Measurements from ENCODE around the gene RAD51B.

RAD51B gene

DNA sequence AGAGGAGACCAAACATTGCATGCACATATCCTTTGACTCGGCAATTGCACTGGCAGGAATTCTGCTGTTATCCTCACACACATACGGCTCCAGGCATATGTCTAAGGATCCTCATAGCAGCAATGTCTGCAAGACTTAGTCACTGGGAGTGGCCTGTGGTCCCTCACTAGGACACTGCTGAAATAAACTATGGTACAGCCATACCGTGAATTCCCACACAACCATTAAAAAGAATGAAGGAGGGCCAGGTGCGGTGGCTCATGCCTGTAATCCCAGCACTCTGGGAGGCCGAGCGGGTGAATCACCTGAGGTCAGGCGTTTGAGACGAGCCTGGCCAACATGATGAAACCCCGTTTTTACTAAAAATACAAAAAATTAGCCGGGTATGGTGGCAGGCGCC, 868.2 kb downstream of the RAD51B start:
- Histone ChIP-seq H3K4me1 (ENCODE audit: control insufficient read depth, insufficient read depth, low read length) (no peaks in the 10 kb centered on the region), H3K27ac (ENCODE audit: extremely low read depth, low read depth, low read length) (no peak overlapping the region), H3K9me3 (ENCODE audit: control insufficient read depth, insufficient read depth, low read depth, low read length) (no peaks in the 10 kb centered on the region), H3K4me3 (ENCODE audit: low read depth, low read length) (no peak overlapping the region), H3K36me3 (ENCODE audit: control insufficient read depth in 2 of 2, insufficient read depth in 1 of 2, low read length in 2 of 2) (no peaks in the 10 kb centered on the region)
- POLR2A ChIA-PET: no interaction called here
- no peak for TF ChIP-seq ZNF114 (tag by site-specific recombination; IDR thresholded peaks at IDR 0.05)
- no peak for TF ChIP-seq ZNF274 (IDR thresholded peaks at IDR 0.05; ENCODE audit: low read length)
- no peak for TF ChIP-seq ZNF274 (tag by site-specific recombination; IDR thresholded peaks at IDR 0.05; ENCODE audit: borderline replicate concordance)
- no peak for TF ChIP-seq ZNF600 (tag by site-specific recombination; IDR thresholded peaks at IDR 0.05)
- TF ChIP-seq, protein P1, sequence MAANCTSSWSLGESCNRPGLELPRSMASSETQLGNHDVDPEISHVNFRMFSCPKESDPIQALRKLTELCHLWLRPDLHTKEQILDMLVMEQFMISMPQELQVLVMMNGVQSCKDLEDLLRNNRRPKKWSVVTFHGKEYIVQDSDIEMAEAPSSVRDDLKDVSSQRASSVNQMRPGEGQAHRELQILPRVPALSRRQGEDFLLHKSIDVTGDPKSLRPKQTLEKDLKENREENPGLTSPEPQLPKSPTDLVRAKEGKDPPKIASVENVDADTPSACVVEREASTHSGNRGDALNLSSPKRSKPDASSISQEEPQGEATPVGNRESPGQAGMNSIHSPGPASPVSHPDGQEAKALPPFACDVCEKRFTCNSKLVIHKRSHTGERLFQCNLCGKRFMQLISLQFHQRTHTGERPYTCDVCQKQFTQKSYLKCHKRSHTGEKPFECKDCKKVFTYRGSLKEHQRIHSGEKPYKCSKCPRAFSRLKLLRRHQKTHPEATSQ (tag by site-specific recombination; IDR thresholded peaks at IDR 0.05): no peak
- no peak for TF ChIP-seq SALL2 (tag by site-specific recombination; IDR thresholded peaks at IDR 0.05; ENCODE audit: borderline replicate concordance)
- TF ChIP-seq, protein P2, sequence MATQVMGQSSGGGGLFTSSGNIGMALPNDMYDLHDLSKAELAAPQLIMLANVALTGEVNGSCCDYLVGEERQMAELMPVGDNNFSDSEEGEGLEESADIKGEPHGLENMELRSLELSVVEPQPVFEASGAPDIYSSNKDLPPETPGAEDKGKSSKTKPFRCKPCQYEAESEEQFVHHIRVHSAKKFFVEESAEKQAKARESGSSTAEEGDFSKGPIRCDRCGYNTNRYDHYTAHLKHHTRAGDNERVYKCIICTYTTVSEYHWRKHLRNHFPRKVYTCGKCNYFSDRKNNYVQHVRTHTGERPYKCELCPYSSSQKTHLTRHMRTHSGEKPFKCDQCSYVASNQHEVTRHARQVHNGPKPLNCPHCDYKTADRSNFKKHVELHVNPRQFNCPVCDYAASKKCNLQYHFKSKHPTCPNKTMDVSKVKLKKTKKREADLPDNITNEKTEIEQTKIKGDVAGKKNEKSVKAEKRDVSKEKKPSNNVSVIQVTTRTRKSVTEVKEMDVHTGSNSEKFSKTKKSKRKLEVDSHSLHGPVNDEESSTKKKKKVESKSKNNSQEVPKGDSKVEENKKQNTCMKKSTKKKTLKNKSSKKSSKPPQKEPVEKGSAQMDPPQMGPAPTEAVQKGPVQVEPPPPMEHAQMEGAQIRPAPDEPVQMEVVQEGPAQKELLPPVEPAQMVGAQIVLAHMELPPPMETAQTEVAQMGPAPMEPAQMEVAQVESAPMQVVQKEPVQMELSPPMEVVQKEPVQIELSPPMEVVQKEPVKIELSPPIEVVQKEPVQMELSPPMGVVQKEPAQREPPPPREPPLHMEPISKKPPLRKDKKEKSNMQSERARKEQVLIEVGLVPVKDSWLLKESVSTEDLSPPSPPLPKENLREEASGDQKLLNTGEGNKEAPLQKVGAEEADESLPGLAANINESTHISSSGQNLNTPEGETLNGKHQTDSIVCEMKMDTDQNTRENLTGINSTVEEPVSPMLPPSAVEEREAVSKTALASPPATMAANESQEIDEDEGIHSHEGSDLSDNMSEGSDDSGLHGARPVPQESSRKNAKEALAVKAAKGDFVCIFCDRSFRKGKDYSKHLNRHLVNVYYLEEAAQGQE (tag by site-specific recombination; IDR thresholded peaks at IDR 0.05): no peak
- no peak for TF ChIP-seq ZNF350 (tag by site-specific recombination; IDR thresholded peaks at IDR 0.05)
- no peak for TF ChIP-seq SCRT1 (tag by site-specific recombination; IDR thresholded peaks at IDR 0.05; ENCODE audit: borderline replicate concordance)
- TF ChIP-seq ZNF558 (tag by site-specific recombination; IDR thresholded peaks at IDR 0.05): no peak
- no peak for TF ChIP-seq ZNF529 (tag by site-specific recombination; IDR thresholded peaks at IDR 0.05; ENCODE audit: insufficient replicate concordance)
- no peak for TF ChIP-seq SETDB1 (IDR thresholded peaks at IDR 0.05; ENCODE audit: insufficient read length, low read length)
- no peak for TF ChIP-seq ZNF16 (tag by site-specific recombination; IDR thresholded peaks at IDR 0.05; ENCODE audit: low read depth)
- TF ChIP-seq, protein P3, sequence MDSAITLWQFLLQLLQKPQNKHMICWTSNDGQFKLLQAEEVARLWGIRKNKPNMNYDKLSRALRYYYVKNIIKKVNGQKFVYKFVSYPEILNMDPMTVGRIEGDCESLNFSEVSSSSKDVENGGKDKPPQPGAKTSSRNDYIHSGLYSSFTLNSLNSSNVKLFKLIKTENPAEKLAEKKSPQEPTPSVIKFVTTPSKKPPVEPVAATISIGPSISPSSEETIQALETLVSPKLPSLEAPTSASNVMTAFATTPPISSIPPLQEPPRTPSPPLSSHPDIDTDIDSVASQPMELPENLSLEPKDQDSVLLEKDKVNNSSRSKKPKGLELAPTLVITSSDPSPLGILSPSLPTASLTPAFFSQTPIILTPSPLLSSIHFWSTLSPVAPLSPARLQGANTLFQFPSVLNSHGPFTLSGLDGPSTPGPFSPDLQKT (IDR thresholded peaks at IDR 0.05; ENCODE audit: borderline replicate concordance, low read depth, low read length): no peak
- TF ChIP-seq, protein P4, sequence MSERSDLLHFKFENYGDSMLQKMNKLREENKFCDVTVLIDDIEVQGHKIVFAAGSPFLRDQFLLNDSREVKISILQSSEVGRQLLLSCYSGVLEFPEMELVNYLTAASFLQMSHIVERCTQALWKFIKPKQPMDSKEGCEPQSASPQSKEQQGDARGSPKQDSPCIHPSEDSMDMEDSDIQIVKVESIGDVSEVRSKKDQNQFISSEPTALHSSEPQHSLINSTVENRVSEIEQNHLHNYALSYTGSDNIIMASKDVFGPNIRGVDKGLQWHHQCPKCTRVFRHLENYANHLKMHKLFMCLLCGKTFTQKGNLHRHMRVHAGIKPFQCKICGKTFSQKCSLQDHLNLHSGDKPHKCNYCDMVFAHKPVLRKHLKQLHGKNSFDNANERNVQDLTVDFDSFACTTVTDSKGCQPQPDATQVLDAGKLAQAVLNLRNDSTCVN (tag by site-specific recombination; optimal IDR thresholded peaks at IDR 0.05): no peak
- TF ChIP-seq, protein P5, sequence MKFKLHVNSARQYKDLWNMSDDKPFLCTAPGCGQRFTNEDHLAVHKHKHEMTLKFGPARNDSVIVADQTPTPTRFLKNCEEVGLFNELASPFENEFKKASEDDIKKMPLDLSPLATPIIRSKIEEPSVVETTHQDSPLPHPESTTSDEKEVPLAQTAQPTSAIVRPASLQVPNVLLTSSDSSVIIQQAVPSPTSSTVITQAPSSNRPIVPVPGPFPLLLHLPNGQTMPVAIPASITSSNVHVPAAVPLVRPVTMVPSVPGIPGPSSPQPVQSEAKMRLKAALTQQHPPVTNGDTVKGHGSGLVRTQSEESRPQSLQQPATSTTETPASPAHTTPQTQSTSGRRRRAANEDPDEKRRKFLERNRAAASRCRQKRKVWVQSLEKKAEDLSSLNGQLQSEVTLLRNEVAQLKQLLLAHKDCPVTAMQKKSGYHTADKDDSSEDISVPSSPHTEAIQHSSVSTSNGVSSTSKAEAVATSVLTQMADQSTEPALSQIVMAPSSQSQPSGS (tag by site-specific recombination; IDR thresholded peaks at IDR 0.05; ENCODE audit: low read depth): no peak
- TF ChIP-seq ZNF776 (tag by site-specific recombination; IDR thresholded peaks at IDR 0.05; ENCODE audit: borderline replicate concordance): no peak
- no peak for TF ChIP-seq ZNF792 (tag by site-specific recombination; IDR thresholded peaks at IDR 0.05)
- TF ChIP-seq, protein P6, sequence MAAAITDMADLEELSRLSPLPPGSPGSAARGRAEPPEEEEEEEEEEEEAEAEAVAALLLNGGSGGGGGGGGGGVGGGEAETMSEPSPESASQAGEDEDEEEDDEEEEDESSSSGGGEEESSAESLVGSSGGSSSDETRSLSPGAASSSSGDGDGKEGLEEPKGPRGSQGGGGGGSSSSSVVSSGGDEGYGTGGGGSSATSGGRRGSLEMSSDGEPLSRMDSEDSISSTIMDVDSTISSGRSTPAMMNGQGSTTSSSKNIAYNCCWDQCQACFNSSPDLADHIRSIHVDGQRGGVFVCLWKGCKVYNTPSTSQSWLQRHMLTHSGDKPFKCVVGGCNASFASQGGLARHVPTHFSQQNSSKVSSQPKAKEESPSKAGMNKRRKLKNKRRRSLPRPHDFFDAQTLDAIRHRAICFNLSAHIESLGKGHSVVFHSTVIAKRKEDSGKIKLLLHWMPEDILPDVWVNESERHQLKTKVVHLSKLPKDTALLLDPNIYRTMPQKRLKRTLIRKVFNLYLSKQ (tag by site-specific recombination; IDR thresholded peaks at IDR 0.05; ENCODE audit: borderline replicate concordance): no peak
- TF ChIP-seq ZIC2 (tag by site-specific recombination; IDR thresholded peaks at IDR 0.05): no peak
- CTCF ChIA-PET: no interaction called here

Data from HEK293 (cell line).